HG02798 (cell line): ENCODE data around the gene FAM184B.
"Not testable (repeated sequence)": the region's sequence is repeated elsewhere in the genome, so short reads cannot be mapped to it uniquely, and the experiment has no call there.

Experiments used
- ATAC-seq: cut with Tn5 transposase; IDR thresholded peaks from one replicate; pipeline ENCODE4 v1.9.1; 2021; ENCODE audit warnings: mild to moderate bottlenecking; ENCODE audit not compliant: unreplicated experiment, poor library complexity

FAM184B gene

GRCh38 chr4:17721496-17722355 lies 59.7 kb downstream of the FAM184B start:
- ATAC-seq = no peak

- ATAC-seq = no peak
These were observed 62.3 kb downstream of the FAM184B start for GRCh38 chr4:17719106-17719505.

DNA sequence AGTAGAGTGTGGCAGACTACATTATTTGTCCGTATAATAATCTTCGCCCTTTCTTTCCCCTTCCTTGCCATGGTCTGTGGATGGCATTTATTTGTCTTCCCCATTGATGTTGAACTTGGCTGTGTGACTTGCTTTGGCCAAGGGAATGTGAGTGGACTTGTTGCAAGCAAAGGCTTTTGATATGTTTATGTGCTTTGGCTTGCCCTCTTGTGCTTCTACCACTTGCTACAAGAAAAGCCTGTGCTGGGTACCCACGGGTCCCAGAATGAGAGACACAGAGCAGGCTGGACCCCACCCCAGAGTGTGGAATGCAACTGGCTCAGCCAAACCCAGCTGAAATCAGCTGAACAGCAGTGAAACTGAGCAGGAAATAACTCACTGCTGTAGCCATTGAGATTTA lies 63.0 kb downstream of the FAM184B start:
- no peak for ATAC-seq

GRCh38 chr4:17717301-17717700 lies 64.1 kb downstream of the FAM184B start:
- no peak for ATAC-seq

- ATAC-seq = no peak
These were observed 65.9 kb downstream of the FAM184B start for GRCh38 chr4:17715511-17715910.

DNA sequence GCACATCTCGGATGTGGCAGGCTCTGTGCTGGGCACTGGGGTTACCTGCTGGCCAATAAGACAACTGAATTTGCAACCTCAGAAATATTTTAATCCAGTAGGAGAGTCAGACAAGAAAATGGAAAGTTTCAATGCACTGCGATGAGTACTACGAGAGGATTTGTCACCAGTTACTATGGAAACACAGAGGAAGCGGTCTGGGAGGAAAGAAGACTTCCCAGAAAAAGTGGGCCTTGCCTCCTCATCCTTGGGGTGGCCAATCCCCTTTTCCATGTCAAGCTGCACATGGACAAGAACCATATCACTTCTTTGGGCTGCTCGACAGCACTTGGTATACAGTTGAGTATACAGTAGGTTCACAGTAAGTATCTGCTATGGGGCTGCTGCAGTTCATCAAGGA lies 67.6 kb downstream of the FAM184B start:
- ATAC-seq = no peak

GRCh38 chr4:17712166-17712565 lies 69.3 kb downstream of the FAM184B start:
- ATAC-seq = no peak

DNA sequence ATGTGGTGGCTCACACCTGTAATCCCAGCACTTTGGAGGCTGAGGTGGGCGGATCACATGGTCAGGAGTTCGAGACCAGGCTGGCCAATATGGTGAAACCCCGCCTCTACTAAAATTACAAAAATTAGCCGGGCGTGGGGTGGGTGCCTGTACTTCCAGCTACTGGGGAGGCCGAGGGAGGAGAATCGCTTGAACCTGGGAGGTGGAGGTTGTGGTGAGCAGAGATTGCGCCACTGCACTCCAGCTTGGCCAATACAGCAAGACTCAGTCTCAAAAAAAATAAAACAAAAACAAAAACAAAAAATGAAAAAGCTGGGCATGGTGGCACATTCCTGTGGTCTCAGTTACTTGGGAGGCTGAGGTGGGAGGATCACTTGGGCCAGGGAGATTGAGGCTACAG lies 70.2 kb downstream of the FAM184B start:
- ATAC-seq = not testable (repeated sequence)

DNA sequence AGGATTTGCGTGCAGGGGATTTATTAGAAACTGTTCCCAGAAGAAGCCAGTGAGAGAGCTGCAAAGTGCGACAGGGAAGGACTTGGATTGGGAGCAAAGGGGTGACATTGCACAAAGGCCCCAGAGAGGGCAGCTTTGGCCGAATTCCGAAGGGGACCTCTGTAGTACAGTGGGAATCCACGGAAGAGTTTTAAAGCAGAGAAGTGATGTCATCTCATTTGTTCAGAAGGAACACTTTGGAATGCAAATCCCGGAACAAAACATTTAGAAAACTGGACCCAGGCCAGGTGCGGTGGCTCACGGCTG lies 71.7 kb downstream of the FAM184B start:
- no peak for ATAC-seq

GRCh38 chr4:17708992-17709762 lies 72.2 kb downstream of the FAM184B start:
- no peak for ATAC-seq

DNA sequence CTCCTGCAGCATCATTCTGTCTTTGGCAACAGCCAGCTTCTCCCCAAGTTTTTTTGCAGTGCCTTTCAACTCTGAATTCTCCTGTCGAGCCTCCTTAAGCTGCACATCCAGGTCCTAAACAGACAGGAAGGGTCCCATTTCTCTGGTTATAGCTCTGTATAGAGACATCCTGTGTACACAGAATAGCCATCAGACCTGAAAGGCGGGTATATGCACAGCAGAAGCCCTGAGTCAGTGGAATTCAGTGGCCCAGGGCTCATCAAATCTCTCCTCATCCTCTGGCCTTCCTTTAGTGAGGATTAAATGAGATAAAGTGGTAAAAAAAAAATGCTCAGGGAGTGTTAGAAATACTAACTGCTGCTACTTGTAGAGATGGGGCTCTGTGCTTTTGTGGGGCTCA lies 73.8 kb downstream of the FAM184B start:
- ATAC-seq = no peak

DNA sequence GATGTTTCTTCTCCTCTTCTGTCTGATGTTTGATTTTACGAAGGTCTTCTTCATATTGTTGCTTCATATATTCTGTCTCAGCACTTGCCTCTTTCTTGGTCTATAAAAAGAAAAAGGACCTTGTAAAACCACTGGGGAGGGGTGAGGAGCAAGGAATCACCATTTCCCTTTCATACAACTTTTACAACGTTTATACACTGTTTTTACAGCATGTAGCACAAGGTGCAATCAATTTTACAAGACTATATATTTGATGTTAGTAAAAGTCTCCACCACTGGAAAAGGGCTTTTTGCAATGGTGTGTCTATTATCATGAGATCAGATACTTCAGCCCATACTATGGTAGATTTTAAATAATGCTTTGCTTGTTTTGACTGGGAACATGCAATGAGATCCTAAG lies 76.3 kb downstream of the FAM184B start:
- ATAC-seq = no peak

DNA sequence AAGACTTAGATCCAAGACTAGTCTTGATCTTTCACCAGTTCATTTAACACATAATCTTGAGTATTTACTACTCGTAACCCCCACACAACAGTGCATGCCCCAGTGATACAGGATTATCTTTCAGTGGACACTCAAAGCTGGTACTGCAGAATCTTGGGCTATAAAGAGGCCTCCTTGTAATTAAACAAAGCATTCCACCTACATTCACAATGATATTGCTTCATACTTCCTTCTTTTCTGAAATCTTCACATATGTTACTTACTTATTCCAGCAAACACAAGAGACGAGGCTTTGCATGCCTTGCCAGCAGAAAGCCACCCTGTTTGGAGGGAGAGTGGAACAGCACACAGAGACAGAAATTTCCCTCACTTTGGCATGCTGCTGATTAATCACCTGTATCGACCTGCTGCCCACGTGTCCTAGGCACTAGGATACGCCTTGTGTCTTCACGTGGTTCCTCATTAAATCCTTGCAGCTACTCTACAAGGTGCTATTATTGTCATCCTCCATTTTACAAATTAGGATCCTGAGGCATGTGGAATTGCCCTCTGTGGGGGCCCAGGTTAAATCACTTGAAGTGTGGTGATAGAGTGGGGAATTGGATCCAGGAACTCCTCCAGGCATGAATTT lies 77.3 kb downstream of the FAM184B start:
- ATAC-seq = no peak

GRCh38 chr4:17702641-17703040 lies 78.8 kb downstream of the FAM184B start:
- ATAC-seq = no peak

DNA sequence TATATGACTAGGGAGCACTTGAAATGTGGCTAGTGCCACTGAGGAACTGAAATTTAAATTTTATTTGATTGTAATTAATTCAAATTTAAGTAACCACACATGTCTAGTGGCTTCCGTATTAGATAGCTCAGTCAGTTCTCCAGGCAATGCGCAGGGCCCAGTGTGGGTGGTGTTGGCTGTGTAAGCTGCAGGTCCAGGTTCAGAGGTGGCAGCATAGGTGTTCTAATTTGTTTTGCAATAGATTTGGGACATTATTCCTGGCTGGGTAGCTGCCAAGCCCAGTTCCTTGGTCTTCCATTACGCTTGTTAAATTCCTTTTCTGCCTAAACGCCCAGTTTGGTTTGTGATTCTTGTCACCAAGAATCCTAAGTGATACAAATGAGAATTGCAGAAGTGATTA lies 79.5 kb downstream of the FAM184B start:
- no peak for ATAC-seq

DNA sequence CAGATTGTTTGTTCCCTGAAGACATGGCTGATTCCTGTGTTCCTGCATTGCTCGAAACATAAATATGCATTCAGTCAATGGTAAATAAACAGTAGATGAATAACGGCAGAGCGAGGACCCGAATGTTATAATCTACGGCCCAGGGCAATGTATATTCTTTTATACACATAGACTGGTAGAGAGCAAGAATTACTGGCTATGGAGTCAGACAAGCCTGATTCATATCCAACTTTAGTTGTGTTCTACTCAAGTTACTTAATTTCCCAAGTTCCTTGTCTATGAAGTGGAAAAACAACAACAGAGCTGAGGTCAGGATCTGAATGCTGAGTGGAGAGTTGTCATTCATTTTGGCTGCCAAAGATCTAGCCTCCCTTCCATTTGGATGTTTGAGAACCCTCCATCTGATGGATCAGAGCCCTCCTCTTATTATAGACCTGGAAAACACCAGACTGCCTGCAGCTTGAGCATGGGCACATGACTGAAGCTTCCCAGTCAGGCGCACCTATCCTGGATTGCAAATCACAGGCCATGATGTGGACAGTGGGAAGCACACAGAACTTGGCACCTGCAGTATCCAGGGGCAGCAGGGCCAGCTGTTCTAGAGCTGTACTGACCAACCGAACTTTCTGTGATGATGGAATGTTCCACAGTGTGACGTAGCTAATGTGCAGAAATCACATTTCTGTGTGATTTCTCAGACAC lies 80.1 kb downstream of the FAM184B start:
- no peak for ATAC-seq

DNA sequence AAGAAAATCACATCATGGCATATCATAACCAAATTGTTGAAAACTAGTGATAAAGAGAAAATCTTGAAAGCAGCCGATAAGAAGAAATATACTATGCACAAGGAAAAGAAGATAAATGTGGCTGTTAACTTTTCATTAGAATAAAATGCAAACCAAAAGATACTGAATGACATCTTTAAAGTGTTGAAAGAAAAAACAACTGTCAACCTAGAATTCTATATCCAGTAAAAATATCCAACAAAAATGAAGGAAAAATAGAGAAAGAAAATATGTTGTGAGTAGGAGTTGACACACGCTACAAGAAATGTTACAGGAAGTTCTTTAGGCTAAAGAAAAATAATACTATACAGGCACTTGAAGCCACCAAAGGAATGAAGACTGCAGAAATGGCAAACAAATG lies 82.0 kb downstream of the FAM184B start:
- ATAC-seq = no peak

- ATAC-seq = no peak
These were observed 83.3 kb downstream of the FAM184B start for GRCh38 chr4:17698116-17698515.

- no peak for ATAC-seq
These were observed 86.1 kb downstream of the FAM184B start for GRCh38 chr4:17695341-17695740.

DNA sequence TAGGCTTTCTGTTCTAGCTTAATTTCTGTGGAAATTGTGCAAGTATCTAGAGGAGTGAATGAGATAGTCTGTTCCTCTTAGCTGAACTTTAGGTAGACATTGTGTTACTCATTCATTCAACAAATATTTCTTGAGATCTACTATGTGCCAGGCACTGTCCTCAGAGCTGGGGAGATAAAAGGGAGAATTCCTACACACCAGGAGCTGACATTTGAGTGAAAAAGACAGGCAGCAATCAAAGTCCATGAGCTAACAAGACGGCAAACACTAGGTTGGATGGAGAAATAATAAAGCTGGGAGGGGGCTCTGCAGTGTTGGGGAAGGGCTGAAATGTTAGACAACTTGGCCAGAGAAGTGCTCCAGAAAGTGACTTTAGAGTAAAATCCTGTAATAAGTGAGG lies 86.9 kb downstream of the FAM184B start:
- no peak for ATAC-seq

DNA sequence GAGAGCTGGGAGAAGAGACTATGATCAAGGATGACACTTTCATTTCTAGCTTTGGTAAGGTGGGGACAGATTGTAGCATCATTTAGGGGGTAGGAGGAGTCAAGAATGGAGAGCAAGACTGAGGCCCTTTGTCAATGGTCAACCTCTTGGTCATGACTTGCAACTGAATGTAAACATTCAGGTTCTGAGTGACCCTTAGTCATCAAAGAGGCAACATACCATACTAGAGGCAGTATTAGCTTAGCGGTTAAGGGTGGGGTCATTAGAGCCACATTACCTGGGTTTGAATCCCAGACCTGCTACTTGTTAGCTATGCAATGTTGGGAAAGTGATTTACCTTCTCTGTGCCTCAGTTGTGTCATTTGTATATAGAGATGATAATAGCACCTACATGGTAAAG lies 90.5 kb downstream of the FAM184B start:
- ATAC-seq = no peak
